ENCODE data around the gene DAPL1. TPM values are rescaled to one million over a fixed set of nuclear protein-coding genes. Genes with fewer than 3 reads are reported as not detected.

Gene DAPL1
- total RNA-seq, 2 experiments from 2014 or later: not detected

DNA sequence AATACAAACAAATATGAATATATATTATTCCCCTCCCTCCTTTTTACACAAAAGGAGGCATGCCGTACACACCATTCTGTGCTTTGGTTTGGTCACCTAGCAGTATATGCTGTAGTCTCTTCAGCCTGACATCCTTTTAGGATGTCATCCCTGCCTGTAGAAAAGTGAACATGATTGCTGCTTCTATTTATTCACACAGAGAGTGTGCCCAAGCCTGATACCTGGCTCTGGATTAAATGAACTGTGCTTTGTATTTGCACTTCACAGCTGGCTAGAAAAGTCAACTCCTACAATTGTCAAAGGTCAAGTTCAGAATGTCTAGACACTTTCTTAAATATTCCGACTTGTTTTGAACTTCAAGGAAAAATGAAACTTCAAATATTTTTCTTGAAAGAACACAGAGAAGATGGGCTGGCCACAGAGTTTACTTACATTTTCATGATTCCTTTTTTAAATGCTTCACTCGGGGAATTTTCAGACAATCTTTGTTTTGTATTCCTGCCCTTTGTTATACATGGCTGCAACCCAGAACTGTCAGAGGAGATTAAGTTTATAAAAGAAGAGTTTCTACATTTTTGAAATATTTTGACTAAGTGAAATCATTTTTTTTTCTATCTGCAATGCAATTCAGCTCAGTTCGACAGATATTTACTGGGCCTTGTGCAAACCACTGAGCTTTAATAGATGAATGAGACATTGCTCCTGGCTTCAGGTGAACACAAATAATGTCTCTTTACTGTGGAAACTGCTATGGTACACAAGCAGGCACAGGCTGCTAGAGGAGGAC is 33.5 kb downstream of the DAPL1 start:
- Histone ChIP-seq H3K79me2 (ENCODE audit: insufficient read depth, low read depth, low read length) (no peaks in the 10 kb centered on the region), H4K20me1 (ENCODE audit: insufficient read depth, low read length) (no peaks in the 10 kb centered on the region), H3K9me3 (ENCODE audit: low read length) (no peaks in the 10 kb centered on the region), H3K4me3 (ENCODE audit: low read depth, low read length, poor library complexity, severe bottlenecking) (no peak overlapping the region), H3K4me2 (ENCODE audit: low read length) (no peak overlapping the region), H3K27ac (ENCODE audit: low read depth, low read length, poor library complexity, severe bottlenecking) (no peak overlapping the region), H3K36me3 (ENCODE audit: insufficient read depth, low read length) (no peaks in the 10 kb centered on the region), H3K4me1 (ENCODE audit: insufficient read depth, low read length, poor library complexity, severe bottlenecking) (no peaks in the 10 kb centered on the region), H3K9me2 (ENCODE audit: insufficient read depth, low read length) (no peaks in the 10 kb centered on the region), H2AFZ (ENCODE audit: low read length) (no peak overlapping the region)
- intact Hi-C loops (cut with micrococcal nuclease; ENCODE audit: unreplicated experiment): no loop called here
- ChIA-PET POLR2A (no interaction called here), CTCF (ENCODE audit: unreplicated experiment) (no interaction called here)
- BruUV-seq (replicated peaks): no TSS peak
- DNase-seq (ENCODE audit: low spot score): no peak
- TF ChIP-seq, protein P1, sequence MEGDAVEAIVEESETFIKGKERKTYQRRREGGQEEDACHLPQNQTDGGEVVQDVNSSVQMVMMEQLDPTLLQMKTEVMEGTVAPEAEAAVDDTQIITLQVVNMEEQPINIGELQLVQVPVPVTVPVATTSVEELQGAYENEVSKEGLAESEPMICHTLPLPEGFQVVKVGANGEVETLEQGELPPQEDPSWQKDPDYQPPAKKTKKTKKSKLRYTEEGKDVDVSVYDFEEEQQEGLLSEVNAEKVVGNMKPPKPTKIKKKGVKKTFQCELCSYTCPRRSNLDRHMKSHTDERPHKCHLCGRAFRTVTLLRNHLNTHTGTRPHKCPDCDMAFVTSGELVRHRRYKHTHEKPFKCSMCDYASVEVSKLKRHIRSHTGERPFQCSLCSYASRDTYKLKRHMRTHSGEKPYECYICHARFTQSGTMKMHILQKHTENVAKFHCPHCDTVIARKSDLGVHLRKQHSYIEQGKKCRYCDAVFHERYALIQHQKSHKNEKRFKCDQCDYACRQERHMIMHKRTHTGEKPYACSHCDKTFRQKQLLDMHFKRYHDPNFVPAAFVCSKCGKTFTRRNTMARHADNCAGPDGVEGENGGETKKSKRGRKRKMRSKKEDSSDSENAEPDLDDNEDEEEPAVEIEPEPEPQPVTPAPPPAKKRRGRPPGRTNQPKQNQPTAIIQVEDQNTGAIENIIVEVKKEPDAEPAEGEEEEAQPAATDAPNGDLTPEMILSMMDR (conservative IDR thresholded peaks at IDR 0.05; ENCODE audit: low read length): no peak
- TF ChIP-seq EZH2phosphoT487 (IDR thresholded peaks at IDR 0.05; ENCODE audit: borderline replicate concordance, low read depth, low read length): no peak

DNA sequence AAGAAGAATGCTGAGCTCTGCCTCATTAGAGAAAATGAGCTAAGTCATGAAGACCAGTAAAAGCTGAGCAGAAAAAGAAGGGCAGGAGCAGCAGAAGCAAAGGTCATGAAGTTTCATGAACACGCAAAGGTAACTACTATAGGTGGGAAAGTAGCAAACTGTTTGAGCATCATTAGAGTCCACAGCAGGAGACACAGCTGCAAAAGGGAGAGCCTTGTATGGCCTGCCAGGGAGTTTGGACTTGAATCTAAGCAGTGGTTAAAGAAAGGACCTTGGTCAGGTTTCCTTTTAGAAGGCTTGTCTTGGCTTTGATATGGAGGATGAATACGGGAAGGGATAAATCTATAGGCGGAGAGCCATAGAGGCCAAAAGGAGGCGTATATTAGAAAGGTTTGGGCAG is 34.0 kb downstream of the DAPL1 start:
- H3K9me3 ChIP-seq (ENCODE audit: low read length): no peaks in the 10 kb centered on the region
- H3K36me3 ChIP-seq (ENCODE audit: insufficient read depth, low read length): no peaks in the 10 kb centered on the region
- no peak for DNase-seq (ENCODE audit: low spot score)
- TF ChIP-seq EZH2phosphoT487 (IDR thresholded peaks at IDR 0.05; ENCODE audit: borderline replicate concordance, low read depth, low read length): no peak
- TF ChIP-seq, protein P1 (conservative IDR thresholded peaks at IDR 0.05; ENCODE audit: low read length): no peak
- intact Hi-C loops (cut with micrococcal nuclease; ENCODE audit: unreplicated experiment): no loop called here
- H2AFZ ChIP-seq (ENCODE audit: low read length): no peak overlapping the region
- H3K79me2 ChIP-seq (ENCODE audit: insufficient read depth, low read depth, low read length): no peaks in the 10 kb centered on the region
- H3K4me3 ChIP-seq (ENCODE audit: low read depth, low read length, poor library complexity, severe bottlenecking): no peak overlapping the region
- no TSS peak for BruUV-seq (replicated peaks)
- no peaks in the 10 kb centered on the region for H3K9me2 ChIP-seq (ENCODE audit: insufficient read depth, low read length)
- no peak overlapping the region for H3K27ac ChIP-seq (ENCODE audit: low read depth, low read length, poor library complexity, severe bottlenecking)
- H3K4me1 ChIP-seq (ENCODE audit: insufficient read depth, low read length, poor library complexity, severe bottlenecking): no peaks in the 10 kb centered on the region
- no peak overlapping the region for H3K4me2 ChIP-seq (ENCODE audit: low read length)
- CTCF ChIA-PET (ENCODE audit: unreplicated experiment): no interaction called here
- H4K20me1 ChIP-seq (ENCODE audit: insufficient read depth, low read length): no peaks in the 10 kb centered on the region
- POLR2A ChIA-PET: no interaction called here

DNA sequence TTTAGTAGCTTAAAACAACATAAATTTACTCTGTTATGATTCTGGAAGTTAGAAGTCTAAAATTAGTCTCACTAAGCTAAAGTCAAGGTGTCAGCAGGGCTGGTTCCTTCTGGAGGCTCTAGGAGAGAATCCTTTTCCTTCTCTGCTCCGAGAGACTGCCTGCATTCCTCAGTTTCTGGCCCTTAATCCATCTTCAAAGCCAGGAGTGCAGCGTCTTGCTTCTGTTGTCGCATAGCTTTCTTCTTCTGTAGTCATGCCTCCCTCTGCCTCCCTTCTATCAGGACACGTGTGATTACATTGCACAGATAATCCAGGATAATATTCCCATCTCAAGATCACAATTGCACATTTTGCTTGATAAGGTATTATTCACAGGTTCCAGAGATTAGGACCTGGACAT is 35.1 kb downstream of the DAPL1 start:
- intact Hi-C loops (cut with micrococcal nuclease; ENCODE audit: unreplicated experiment): no loop called here
- POLR2A ChIA-PET: no interaction called here
- Histone ChIP-seq H2AFZ (ENCODE audit: low read length) (no peak overlapping the region), H3K79me2 (ENCODE audit: insufficient read depth, low read depth, low read length) (no peaks in the 10 kb centered on the region), H3K4me3 (ENCODE audit: low read depth, low read length, poor library complexity, severe bottlenecking) (no peak overlapping the region), H3K27ac (ENCODE audit: low read depth, low read length, poor library complexity, severe bottlenecking) (no peak overlapping the region), H3K4me2 (ENCODE audit: low read length) (no peak overlapping the region), H3K9me3 (ENCODE audit: low read length) (no peaks in the 10 kb centered on the region), H3K36me3 (ENCODE audit: insufficient read depth, low read length) (no peaks in the 10 kb centered on the region), H4K20me1 (ENCODE audit: insufficient read depth, low read length) (no peaks in the 10 kb centered on the region), H3K4me1 (ENCODE audit: insufficient read depth, low read length, poor library complexity, severe bottlenecking) (no peaks in the 10 kb centered on the region), H3K9me2 (ENCODE audit: insufficient read depth, low read length) (no peaks in the 10 kb centered on the region)
- TF ChIP-seq EZH2phosphoT487 (IDR thresholded peaks at IDR 0.05; ENCODE audit: borderline replicate concordance, low read depth, low read length): no peak
- TF ChIP-seq, protein P1 (conservative IDR thresholded peaks at IDR 0.05; ENCODE audit: low read length): no peak
- CTCF ChIA-PET (ENCODE audit: unreplicated experiment): no interaction called here
- no peak for DNase-seq (ENCODE audit: low spot score)
- BruUV-seq (replicated peaks): no TSS peak
